Measurements from ENCODE around the gene MRPS22. TPM values are rescaled to one million over a fixed set of nuclear protein-coding genes. Genes with fewer than 3 reads are reported as not detected.
A peak's percentile ranks its signal among the peaks of the same experiment; 100 is the strongest.

MRPS22 gene
- total RNA-seq, 1 experiment from 2014 or later = 95.1 TPM

DNA sequence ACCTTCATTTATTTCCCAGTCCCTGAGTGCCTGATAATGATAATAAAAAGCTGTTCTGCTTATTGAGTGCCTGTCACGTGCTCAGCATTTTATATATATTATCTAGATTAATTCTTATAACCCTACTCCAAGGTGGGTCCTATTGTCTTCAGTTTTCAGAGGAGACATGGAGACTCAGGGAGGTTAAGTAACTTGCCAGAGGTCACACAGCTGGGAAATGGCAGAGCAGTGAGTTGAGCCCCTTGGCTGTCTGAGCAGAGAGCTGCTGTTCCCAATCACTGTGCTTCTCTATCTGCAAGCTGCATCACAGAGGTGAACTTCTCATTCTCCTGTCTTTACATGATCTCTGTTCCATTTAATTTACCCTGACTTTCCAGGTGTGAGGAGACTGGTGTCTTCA lies 32.3 kb upstream of the MRPS22 start:
- Histone ChIP-seq H4K20me1 (ENCODE audit: insufficient read depth) (no peaks in the 10 kb centered on the region), H3K9ac (ENCODE audit: low read length) (peak overlapping the region; percentile 71), H3K36me3 (ENCODE audit: control insufficient read depth in 1 of 2, insufficient read depth in 2 of 2, low read length in 2 of 2) (no peaks in the 10 kb centered on the region), H3K9me3 (ENCODE audit: control insufficient read depth in 1 of 2, insufficient read depth in 1 of 2, low read depth in 1 of 2, low read length in 2 of 2) (no peaks in the 10 kb centered on the region), H3K27ac (ENCODE audit: low read depth, low read length) (peak overlapping the region; percentile 99), H2AFZ (ENCODE audit: low read depth, low read length, poor library complexity, severe bottlenecking) (no peak overlapping the region), H3K4me2 (ENCODE audit: low read length) (peak overlapping the region; percentile 67), H3K9me2 (ENCODE audit: insufficient read depth) (no peaks in the 10 kb centered on the region), H3K79me2 (ENCODE audit: insufficient read depth, low read length) (peaks cover 10% of the 10 kb centered on the region; the same call in 1 of the 2 replicates), H3K27me3 (ENCODE audit: insufficient read depth, low read length) (no peaks in the 10 kb centered on the region), H3K4me3 (replicated peaks in 1 of 2; ENCODE audit: low read depth in 1 of 2, low read length in 2 of 2) (peak overlapping the region in 1 of 2 experiments; percentile 9; a peak in 1 of 4 replicates), H3K4me1 (ENCODE audit: control insufficient read depth in 1 of 2, insufficient read depth in 2 of 2, low read length in 2 of 2) (peaks cover 82 to 97% of the 10 kb centered on the region in 2 experiments)
- peak; percentile 6 for TF ChIP-seq POLR2A (IDR thresholded peaks at IDR 0.05; ENCODE audit: borderline replicate concordance, extremely low read depth, insufficient read depth, insufficient read length)
- TF ChIP-seq, protein P1, sequence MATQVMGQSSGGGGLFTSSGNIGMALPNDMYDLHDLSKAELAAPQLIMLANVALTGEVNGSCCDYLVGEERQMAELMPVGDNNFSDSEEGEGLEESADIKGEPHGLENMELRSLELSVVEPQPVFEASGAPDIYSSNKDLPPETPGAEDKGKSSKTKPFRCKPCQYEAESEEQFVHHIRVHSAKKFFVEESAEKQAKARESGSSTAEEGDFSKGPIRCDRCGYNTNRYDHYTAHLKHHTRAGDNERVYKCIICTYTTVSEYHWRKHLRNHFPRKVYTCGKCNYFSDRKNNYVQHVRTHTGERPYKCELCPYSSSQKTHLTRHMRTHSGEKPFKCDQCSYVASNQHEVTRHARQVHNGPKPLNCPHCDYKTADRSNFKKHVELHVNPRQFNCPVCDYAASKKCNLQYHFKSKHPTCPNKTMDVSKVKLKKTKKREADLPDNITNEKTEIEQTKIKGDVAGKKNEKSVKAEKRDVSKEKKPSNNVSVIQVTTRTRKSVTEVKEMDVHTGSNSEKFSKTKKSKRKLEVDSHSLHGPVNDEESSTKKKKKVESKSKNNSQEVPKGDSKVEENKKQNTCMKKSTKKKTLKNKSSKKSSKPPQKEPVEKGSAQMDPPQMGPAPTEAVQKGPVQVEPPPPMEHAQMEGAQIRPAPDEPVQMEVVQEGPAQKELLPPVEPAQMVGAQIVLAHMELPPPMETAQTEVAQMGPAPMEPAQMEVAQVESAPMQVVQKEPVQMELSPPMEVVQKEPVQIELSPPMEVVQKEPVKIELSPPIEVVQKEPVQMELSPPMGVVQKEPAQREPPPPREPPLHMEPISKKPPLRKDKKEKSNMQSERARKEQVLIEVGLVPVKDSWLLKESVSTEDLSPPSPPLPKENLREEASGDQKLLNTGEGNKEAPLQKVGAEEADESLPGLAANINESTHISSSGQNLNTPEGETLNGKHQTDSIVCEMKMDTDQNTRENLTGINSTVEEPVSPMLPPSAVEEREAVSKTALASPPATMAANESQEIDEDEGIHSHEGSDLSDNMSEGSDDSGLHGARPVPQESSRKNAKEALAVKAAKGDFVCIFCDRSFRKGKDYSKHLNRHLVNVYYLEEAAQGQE (IDR thresholded peaks at IDR 0.05; ENCODE audit: low read depth) = no peak
- ChIA-PET CTCF (interaction anchor here (0.8 to 2.1 kb wide), 4 partner anchors 8 to 376 kb away, joined by 3 to 25 read pairs (median 4); no protein-coding TSS in a partner anchor), RAD21 (ENCODE audit: low non-redundant PET in 1 of 2, low total read pairs in 2 of 2, uncharacterized antibody in 2 of 2, unreplicated experiment in 2 of 2) (interaction anchor here in 1 of 2 experiments (1.7 kb wide), 1 partner anchor 9 kb away, joined by 4 read pairs; no protein-coding TSS in a partner anchor), POLR2A (interaction anchor here (5.0 to 15.9 kb wide), 2 partner anchors 7 to 10 kb away, joined by 34 to 198 read pairs; no protein-coding TSS in a partner anchor)
- ATAC-seq = no peak
- no peak for DNase-seq (ENCODE audit: low read depth, low spot score)
- intact Hi-C loops (cut with micrococcal nuclease) = loop anchor here (10.0 kb wide), 1 partner anchor 717 kb away; the partner anchor contains the start of gene CEP70
- BruUV-seq (replicated peaks) = no TSS peak

DNA sequence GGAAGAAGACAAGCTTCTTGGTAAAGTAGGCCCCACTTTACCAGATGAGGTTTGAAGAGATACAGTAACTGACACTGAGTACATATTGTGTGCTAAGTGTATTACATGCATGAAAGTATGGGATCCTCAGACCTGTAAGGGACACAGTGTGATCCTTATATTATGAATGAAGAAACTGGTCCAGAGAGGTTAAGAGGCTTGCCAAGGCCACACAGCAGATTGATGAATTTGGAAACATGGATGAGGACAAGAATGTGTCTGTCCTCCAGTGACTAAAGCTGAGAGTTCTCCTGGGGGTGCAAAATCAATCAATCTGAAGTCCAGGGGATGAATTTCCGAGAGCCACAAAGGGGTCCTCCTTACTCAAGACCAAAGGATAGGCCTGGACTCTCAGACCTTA lies 31.4 kb upstream of the MRPS22 start:
- Histone ChIP-seq H3K79me2 (ENCODE audit: insufficient read depth, low read length) (peaks cover 10% of the 10 kb centered on the region; the same call in 1 of the 2 replicates), H3K27ac (ENCODE audit: low read depth, low read length) (peak overlapping the region; percentile 99), H3K36me3 (ENCODE audit: control insufficient read depth in 1 of 2, insufficient read depth in 2 of 2, low read length in 2 of 2) (no peaks in the 10 kb centered on the region), H3K9me2 (ENCODE audit: insufficient read depth) (no peaks in the 10 kb centered on the region), H3K9ac (ENCODE audit: low read length) (peak overlapping the region; percentile 71), H4K20me1 (ENCODE audit: insufficient read depth) (no peaks in the 10 kb centered on the region), H2AFZ (ENCODE audit: low read depth, low read length, poor library complexity, severe bottlenecking) (no peak overlapping the region), H3K9me3 (ENCODE audit: control insufficient read depth in 1 of 2, insufficient read depth in 1 of 2, low read depth in 1 of 2, low read length in 2 of 2) (no peaks in the 10 kb centered on the region), H3K4me1 (ENCODE audit: control insufficient read depth in 1 of 2, insufficient read depth in 2 of 2, low read length in 2 of 2) (peaks cover 82 to 97% of the 10 kb centered on the region in 2 experiments), H3K27me3 (ENCODE audit: insufficient read depth, low read length) (no peaks in the 10 kb centered on the region), H3K4me3 (replicated peaks in 1 of 2; ENCODE audit: low read depth in 1 of 2, low read length in 2 of 2) (no peak overlapping the region), H3K4me2 (ENCODE audit: low read length) (peak overlapping the region; percentile 67)
- intact Hi-C loops (cut with micrococcal nuclease) = loop anchor here (10.0 kb wide), 1 partner anchor 718 kb away; the partner anchor contains the start of gene CEP70
- no peak for DNase-seq (ENCODE audit: low read depth, low spot score)
- ATAC-seq = no peak
- ChIA-PET POLR2A (interaction anchor here (15.9 kb wide), 1 partner anchor 11 kb away, joined by 198 read pairs; no protein-coding TSS in a partner anchor), CTCF (interaction anchor here (2.8 kb wide), 1 partner anchor 17 kb away, joined by 10 read pairs; no protein-coding TSS in a partner anchor), RAD21 (ENCODE audit: low non-redundant PET in 1 of 2, low total read pairs in 2 of 2, uncharacterized antibody in 2 of 2, unreplicated experiment in 2 of 2) (interaction anchor here in 1 of 2 experiments (1.0 kb wide), 1 partner anchor 10 kb away, joined by 3 read pairs; no protein-coding TSS in a partner anchor)
- BruUV-seq (replicated peaks) = no TSS peak
- TF ChIP-seq ZFX (IDR thresholded peaks at IDR 0.05) (peak; percentile 50; the same call in 1 of the 2 replicates), POLR2AphosphoS5 (IDR thresholded peaks at IDR 0.05; ENCODE audit: low read depth, low read length) (no peak)
- TF ChIP-seq, protein P2, sequence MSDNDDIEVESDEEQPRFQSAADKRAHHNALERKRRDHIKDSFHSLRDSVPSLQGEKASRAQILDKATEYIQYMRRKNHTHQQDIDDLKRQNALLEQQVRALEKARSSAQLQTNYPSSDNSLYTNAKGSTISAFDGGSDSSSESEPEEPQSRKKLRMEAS (IDR thresholded peaks at IDR 0.05) = no peak

Measured in HCT116 (cell line).